K562 (cell line): ENCODE data around the gene DNAJC18. TPM values are rescaled to one million over a fixed set of nuclear protein-coding genes. Genes with fewer than 3 reads are reported as not detected.

Experiments used
- ARNT ChIP-seq, 2 experiments: fragments of 450-650 bp; IDR thresholded peaks; 2 replicates each; pipeline ENCODE4 v1.6.1; 2016; ENCODE audit warnings: mild to moderate bottlenecking in 1 of 2
- ATF3 ChIP-seq, 2 experiments: fragments of 450-650 bp in 1 of 2; sonication (generic) in 1 of 2; formaldehyde crosslinking in 1 of 2; IDR thresholded peaks in 1 of 2; conservative IDR thresholded peaks in 1 of 2; 2 replicates each; pipeline versions ENCODE4 v1.6.1 to v1.8.1; 2016 to 2023; ENCODE audit warnings: mild to moderate bottlenecking in 2 of 2, moderate library complexity in 2 of 2, inconsistent platforms in 1 of 2, missing genetic modification reagents in 1 of 2
- CBX1 ChIP-seq: sonication (generic); IDR thresholded peaks from 2 replicates; pipeline ENCODE4 v1.6.1; 2016; ENCODE audit warnings: antibody characterized with exemption, low read depth, mild to moderate bottlenecking
- CUX1 ChIP-seq: fragments of 200-800 bp; sonication (Bioruptor generic); IDR thresholded peaks from 2 replicates; pipeline ENCODE4 v1.6.1; 2016; ENCODE audit warnings: missing genetic modification characterization, missing compliant biosample characterization
- E2F3 ChIP-seq: fragments of 250-450 bp; sonication (Bioruptor Pico); IDR thresholded peaks from 2 replicates; pipeline ENCODE4 v1.4.0; 2020; ENCODE audit warnings: mild to moderate bottlenecking
- GMEB1 ChIP-seq: fragments of 250-450 bp; sonication (Bioruptor Pico); IDR thresholded peaks from 2 replicates; pipeline ENCODE4 v1.4.0; 2020; ENCODE audit warnings: mild to moderate bottlenecking
- GTF3C2 ChIP-seq: IDR thresholded peaks from 3 replicates; pipeline ENCODE4 v1.6.1; 2011; ENCODE audit warnings: borderline replicate concordance, mild to moderate bottlenecking, moderate library complexity; ENCODE audit not compliant: insufficient read length; ENCODE audit errors: extremely low read depth
- HDGF ChIP-seq: fragments of 450-650 bp; IDR thresholded peaks from 2 replicates; pipeline ENCODE4 v1.6.1; 2016
- JUN ChIP-seq, 2 experiments: sonication (generic) in 1 of 2; formaldehyde crosslinking in 1 of 2; IDR thresholded peaks; 2 replicates each; pipeline versions ENCODE4 v1.6.1 to v1.8.0; 2012 to 2022; ENCODE audit warnings: borderline replicate concordance in 2 of 2, mild to moderate bottlenecking in 2 of 2, improper control_type of control experiment in 1 of 2, low read depth in 1 of 2, low read length in 1 of 2, missing genetic modification reagents in 1 of 2
- MCM7 ChIP-seq, 2 experiments: fragments of 450-650 bp; IDR thresholded peaks; 2 replicates each; pipeline ENCODE4 v1.6.1; 2016 to 2018
- RUNX1 ChIP-seq: sonication (generic); IDR thresholded peaks from 2 replicates; pipeline ENCODE4 v1.6.1; 2016; ENCODE audit warnings: antibody characterized with exemption, low read depth
- SMAD1 ChIP-seq: fragments of 150-350 bp; IDR thresholded peaks from 2 replicates; pipeline ENCODE4 v1.6.1; 2014; ENCODE audit warnings: low read length, low read depth; ENCODE audit not compliant: partially characterized antibody
- SMAD2 ChIP-seq: fragments of 150-350 bp; IDR thresholded peaks from 2 replicates; pipeline ENCODE4 v1.6.1; 2014; ENCODE audit warnings: low read depth, mild to moderate bottlenecking, low read length
- SRSF9 ChIP-seq: fragments of 200-400 bp; formaldehyde crosslinking; IDR thresholded peaks from 2 replicates; pipeline ENCODE4 v1.6.1; 2017; ENCODE audit warnings: low read depth, low read length, borderline replicate concordance
- ZNF253 ChIP-seq: fragments of 250-450 bp; sonication (Bioruptor Pico); conservative IDR thresholded peaks from 2 replicates; pipeline ENCODE4 v1.6.1; 2021; ENCODE audit warnings: mild to moderate bottlenecking
- polyA plus RNA-seq, 8 experiments: library from polyadenylated mRNA; depleted of rRNA in 4 of 8; stranded (reverse) in 5 of 8; unstranded in 3 of 8; fragments of >200 nt; fragmentation: Nextera tagmentation in 2 of 8; fragmentation: Illumina TruSeq in 1 of 8; extraction: Ambion mirVana in 2 of 8; extraction: Trizol in 1 of 8; gene quantifications; 2 replicates each; pipeline versions ENCODE4 v1.2.1 to v1.2.3, GENCODE V29; 2011 to 2014; ENCODE audit warnings: inconsistent platforms in 1 of 8, missing spikeins in 1 of 8
- total RNA-seq, 7 experiments: library from RNA; depleted of rRNA in 6 of 7; stranded (reverse); fragments of >200 nt in 6 of 7; fragmentation: Illumina TruSeq in 2 of 7; extraction: Trizol in 2 of 7; gene quantifications; 2 replicates each; pipeline versions ENCODE4 v1.2.1 to v1.2.3, GENCODE V29; 2011 to 2021; ENCODE audit warnings: low replicate concordance in 1 of 7

DNAJC18 gene
- total and polyA plus RNA-seq, 9 of the 15 experiments (the other 6 are each of a cell fraction or from before 2014, with no cell fraction given), result 1.5 to 13.3 (median 7.5) TPM

- peak; percentile 96 for TF ChIP-seq ATF3 (IDR thresholded peaks at IDR 0.05)
- TF ChIP-seq ATF3 (CRISPR knock-in tag; conservative IDR thresholded peaks at IDR 0.05), result 0 out of 2 replicates have a peak, but pooled peaks have one; percentile 62
- TF ChIP-seq RUNX1, result no peak
- TF ChIP-seq MCM7 (IDR thresholded peaks at IDR 0.05), result no peak
- TF ChIP-seq ZNF253, result no peak
- no peak for TF ChIP-seq SMAD2
- TF ChIP-seq JUN (IDR thresholded peaks at IDR 0.05; ENCODE audit: borderline replicate concordance, low read depth, low read length), result 0 out of 2 replicates have a peak, but pooled peaks have one; percentile 33
- TF ChIP-seq JUN (CRISPR knock-in tag; IDR thresholded peaks at IDR 0.05; ENCODE audit: borderline replicate concordance), result no peak
- peak; percentile 88 for TF ChIP-seq HDGF
- TF ChIP-seq GTF3C2, result no peak
- TF ChIP-seq ARNT (IDR thresholded peaks at IDR 0.05), result peak; percentile 48 to 78; a peak in 1 of 4 replicates
- TF ChIP-seq E2F3 (CRISPR knock-in tag), result no peak
- 0 out of 2 replicates have a peak, but pooled peaks have one; percentile 38 for TF ChIP-seq CUX1
- no peak for TF ChIP-seq CBX1
- TF ChIP-seq SRSF9, result no peak
- no peak for TF ChIP-seq GMEB1 (CRISPR knock-in tag)
- peak; percentile 35 for TF ChIP-seq SMAD1
Measured at GRCh38 chr5:139474890-139475791, 35.8 kb upstream of the DNAJC18 start (continued).
